Measurements from ENCODE around the gene PSMC5.

- TF ChIP-seq CTCF (IDR thresholded peaks at IDR 0.05) (no peak), PREB (CRISPR knock-in tag; IDR thresholded peaks at IDR 0.05; ENCODE audit: borderline replicate concordance) (no peak), ELF4 (CRISPR knock-in tag; IDR thresholded peaks at IDR 0.05; ENCODE audit: low read depth) (no peak), ATF2 (CRISPR knock-in tag; IDR thresholded peaks at IDR 0.05; ENCODE audit: borderline replicate concordance, low read depth) (no peak), JUN (CRISPR knock-in tag; IDR thresholded peaks at IDR 0.05) (no peak), ZBTB43 (CRISPR knock-in tag; IDR thresholded peaks at IDR 0.05) (no peak), ZBTB21 (CRISPR knock-in tag; IDR thresholded peaks at IDR 0.05; ENCODE audit: borderline replicate concordance) (no peak), MAX (CRISPR knock-in tag; IDR thresholded peaks at IDR 0.05) (no peak), ARID4B (CRISPR knock-in tag; IDR thresholded peaks at IDR 0.05; ENCODE audit: borderline replicate concordance) (no peak), SP1 (CRISPR knock-in tag; conservative IDR thresholded peaks at IDR 0.05) (no peak), NR2C2 (CRISPR knock-in tag; IDR thresholded peaks at IDR 0.05) (no peak), TEAD4 (CRISPR knock-in tag; IDR thresholded peaks at IDR 0.05) (no peak), HMGA2 (CRISPR knock-in tag; IDR thresholded peaks at IDR 0.05) (no peak)
Measured at GRCh38 chr17:63785556-63785955, 41.7 kb upstream of the PSMC5 start.

Data from WTC11 (cell line).